MCF 10A (cell line): ENCODE measurements around the gene DGKE. TPM values are rescaled to one million over a fixed set of nuclear protein-coding genes. Genes with fewer than 3 reads are reported as not detected.

Experiments
- BruUV-seq: library from RNA; stranded (reverse); fragments of 400-500 nt; replicated peaks from 2 replicates; lab custom pipeline; 2021; lab: Mats Ljungman, UMichigan
- CTCF ChIA-PET: fragments of 300-600 bp; sonication (Branson Sonifier 250); formaldehyde crosslinking; extraction: SDS; loops from one replicate; lab custom pipeline; 2021; ENCODE audit warnings: antibody characterized with exemption, inconsistent platforms; lab: Yijun Ruan, JAX
- POLR2A ChIA-PET: fragments of 300-600, 350-650 bp; sonication (Branson Sonifier 250); formaldehyde crosslinking; extraction: SDS; loops from one replicate; lab custom pipeline; 2020; ENCODE audit warnings: antibody characterized with exemption, inconsistent platforms; lab: Yijun Ruan, JAX
- DNase-seq: peaks from one replicate; pipeline ENCODE4 v3.0.0-alpha.2; 2018; ENCODE audit not compliant: unreplicated experiment
- H3K27ac Mint-ChIP-seq: one replicate; pipeline ENCODE4 v1.8.0; 2022; ENCODE audit warnings: mild to moderate bottlenecking, low read depth, mixed read lengths; ENCODE audit not compliant: unreplicated experiment
- H3K27me3 Mint-ChIP-seq: one replicate; pipeline ENCODE4 v1.8.0; 2022; ENCODE audit warnings: mixed read lengths; ENCODE audit not compliant: insufficient read depth, unreplicated experiment
- H3K36me3 Mint-ChIP-seq: one replicate; pipeline ENCODE4 v1.8.0; 2022; ENCODE audit warnings: mild to moderate bottlenecking, moderate library complexity, mixed read lengths; ENCODE audit not compliant: insufficient read depth, unreplicated experiment
- H3K4me1 Mint-ChIP-seq: one replicate; pipeline ENCODE4 v1.8.0; 2022; ENCODE audit warnings: mixed read lengths; ENCODE audit not compliant: insufficient read depth, unreplicated experiment
- H3K4me3 Mint-ChIP-seq: one replicate; pipeline ENCODE4 v1.8.0; 2022; ENCODE audit warnings: mild to moderate bottlenecking, moderate library complexity, mixed read lengths; ENCODE audit not compliant: unreplicated experiment
- H3K9me3 Mint-ChIP-seq: one replicate; pipeline ENCODE4 v1.8.0; 2022; ENCODE audit warnings: mixed read lengths; ENCODE audit not compliant: unreplicated experiment
- CTCF ChIP-seq: fragments of 200-600 bp; IDR thresholded peaks from one replicate; pipeline ENCODE4 v1.8.0; 2022; ENCODE audit warnings: antibody characterized with exemption, mild to moderate bottlenecking; ENCODE audit not compliant: unreplicated experiment
- intact Hi-C: fragments of 100-400 bp; cut with micrococcal nuclease; formaldehyde crosslinking; loops from 2 replicates; pipeline ENCODE4 v1.14.1; 2022
- total RNA-seq: library from RNA; stranded (reverse); gene quantifications from 2 replicates; pipeline ENCODE4 v1.2.3, GENCODE V29; 2022

DGKE gene
- total RNA-seq, 1 experiment from 2014 or later, result 16.5 TPM

GRCh38 chr17:56847106-56847505 lies 13.2 kb downstream of the DGKE start:
- ChIA-PET POLR2A (interaction anchor here (0.9 kb wide), 1 partner anchor 11 kb away, joined by 4 read pairs; no protein-coding TSS in a partner anchor), CTCF (no interaction called here)
- BruUV-seq, result no TSS peak
- no peaks in the 10 kb centered on the region for H3K9me3 Mint-ChIP-seq
- no peaks in the 10 kb centered on the region for H3K4me1 Mint-ChIP-seq
- no peaks in the 10 kb centered on the region for H3K27me3 Mint-ChIP-seq
- no peak for DNase-seq
- peaks cover 63% of the 10 kb centered on the region for H3K36me3 Mint-ChIP-seq
- no peak overlapping the region for H3K27ac Mint-ChIP-seq
- intact Hi-C loops, result no loop called here
- no peak for TF ChIP-seq CTCF
- H3K4me3 Mint-ChIP-seq, result no peak overlapping the region

GRCh38 chr17:56849131-56849530 lies 15.2 kb downstream of the DGKE start:
- peaks cover 74% of the 10 kb centered on the region for H3K36me3 Mint-ChIP-seq
- no peak for DNase-seq

GRCh38 chr17:56850591-56850990 lies 16.6 kb downstream of the DGKE start:
- peaks cover 76% of the 10 kb centered on the region for H3K36me3 Mint-ChIP-seq
- no peak overlapping the region for H3K27ac Mint-ChIP-seq
- no peaks in the 10 kb centered on the region for H3K4me1 Mint-ChIP-seq

More at GRCh38 chr17:56849131-56849530, 15.2 kb downstream of the DGKE start:
- no peak overlapping the region for H3K4me3 Mint-ChIP-seq
- intact Hi-C loops, result no loop called here
- TF ChIP-seq CTCF, result no peak
- ChIA-PET CTCF (interaction anchor here (1.3 kb wide), 1 partner anchor 90 kb away, joined by 4 read pairs; no protein-coding TSS in a partner anchor), POLR2A (interaction anchor here (1.8 to 2.4 kb wide), 2 partner anchors 10 to 15 kb away, joined by 5 to 7 read pairs; partner anchors contain the start of genes C17orf67 and DGKE)
- H3K9me3 Mint-ChIP-seq, result no peaks in the 10 kb centered on the region
- no peaks in the 10 kb centered on the region for H3K27me3 Mint-ChIP-seq
- H3K4me1 Mint-ChIP-seq, result no peaks in the 10 kb centered on the region
- no TSS peak for BruUV-seq
- H3K27ac Mint-ChIP-seq, result no peak overlapping the region

GRCh38 chr17:56851008-56851407 lies 17.1 kb downstream of the DGKE start:
- Mint-ChIP-seq H3K9me3 (no peaks in the 10 kb centered on the region), H3K4me1 (no peaks in the 10 kb centered on the region), H3K27me3 (no peaks in the 10 kb centered on the region), H3K27ac (no peak overlapping the region), H3K4me3 (no peak overlapping the region), H3K36me3 (peaks cover 78% of the 10 kb centered on the region)
- no peak for DNase-seq
- ChIA-PET CTCF (interaction anchor here (1.1 to 2.3 kb wide), 3 partner anchors 14 to 88 kb away, joined by 3 to 9 read pairs (median 4); no protein-coding TSS in a partner anchor), POLR2A (interaction anchor here (0.9 to 2.3 kb wide), 3 partner anchors 8 to 33 kb away, joined by 3 to 8 read pairs (median 4); no protein-coding TSS in a partner anchor)
- no TSS peak for BruUV-seq
- TF ChIP-seq CTCF, result no peak
- intact Hi-C loops, result no loop called here

More at GRCh38 chr17:56850591-56850990, 16.6 kb downstream of the DGKE start:
- CTCF ChIA-PET, result interaction anchor here (0.9 to 1.2 kb wide), 3 partner anchors 11 to 89 kb away, joined by 3 read pairs; no protein-coding TSS in a partner anchor
- POLR2A ChIA-PET, result interaction anchor here (0.9 to 2.4 kb wide), 4 partner anchors 8 to 34 kb away, joined by 3 to 8 read pairs (median 6); partner anchors contain the start of genes C17orf67 and DGKE
- intact Hi-C loops, result no loop called here
- no peak for TF ChIP-seq CTCF
- no peak overlapping the region for H3K4me3 Mint-ChIP-seq
- H3K9me3 Mint-ChIP-seq, result no peaks in the 10 kb centered on the region
- H3K27me3 Mint-ChIP-seq, result no peaks in the 10 kb centered on the region
- no peak for DNase-seq
- no TSS peak for BruUV-seq
